Panc1 (cell line): ENCODE results near the gene ADARB1.

ENCODE experiments used
- CTCF ChIP-seq: fragments of 450-650 bp; IDR thresholded peaks from 2 replicates; pipeline ENCODE4 v1.5.1; 2017; ENCODE audit warnings: mild to moderate bottlenecking
- POLR2AphosphoS5 ChIP-seq: IDR thresholded peaks from 2 replicates; pipeline ENCODE4 v1.6.1; 2012; ENCODE audit warnings: mild to moderate bottlenecking, low read depth, low read length, moderate library complexity
- REST ChIP-seq, 2 experiments: IDR thresholded peaks; 2 replicates each; pipeline ENCODE4 v1.6.1; 2011 to 2012; ENCODE audit warnings: low read depth in 2 of 2, control low read depth in 1 of 2, low read length in 1 of 2, mild to moderate bottlenecking in 1 of 2, moderate library complexity in 1 of 2; ENCODE audit not compliant: insufficient read depth in 1 of 2
- SIN3A ChIP-seq: IDR thresholded peaks from 2 replicates; pipeline ENCODE4 v1.6.1; 2012; ENCODE audit warnings: low read depth, mild to moderate bottlenecking, low read length, moderate library complexity, borderline replicate concordance; ENCODE audit not compliant: insufficient read depth
- TCF7L2 ChIP-seq: IDR thresholded peaks from 2 replicates; pipeline ENCODE4 v1.6.1; 2011; ENCODE audit warnings: mild to moderate bottlenecking, low read depth, low read length, inconsistent platforms

GRCh38 chr21:45163413-45164123 lies 89.2 kb downstream of the ADARB1 start:
- TF ChIP-seq CTCF (no peak), POLR2AphosphoS5 (no peak), REST (IDR thresholded peaks at IDR 0.05; ENCODE audit: insufficient read depth in 1 of 2, low read depth in 2 of 2, low read length in 1 of 2) (no peak), SIN3A (no peak), TCF7L2 (no peak)
